HepG2 (cell line): Measurements from ENCODE around the gene PPP2R2D. TPM values are rescaled to one million over a fixed set of nuclear protein-coding genes. Genes with fewer than 3 reads are reported as not detected.

ENCODE experiments used
- ATAC-seq: fragments of 200-7000 bp; cut with Tn5 transposase; 3 replicates; pipeline ENCODE4 v1.9.1; 2020; ENCODE audit warnings: mild to moderate bottlenecking, moderate library complexity
- BruUV-seq: library from RNA; stranded (reverse); fragments of 400-500 nt; replicated peaks from 2 replicates; lab custom pipeline; 2021; lab: Mats Ljungman, UMichigan
- CTCF ChIA-PET: fragments of 300-600 bp; formaldehyde crosslinking; extraction: SDS; loops from one replicate; lab custom pipeline; 2021; ENCODE audit warnings: low total read pairs, inconsistent platforms, low intra/inter-chr PET ratio; lab: Yijun Ruan, JAX
- POLR2A ChIA-PET: fragments of 350-600 bp; sonication (Branson Sonifier 250); formaldehyde crosslinking; loops from one replicate; lab custom pipeline; 2020; ENCODE audit warnings: antibody characterized with exemption, inconsistent platforms; lab: Yijun Ruan, JAX
- DNase-seq: peaks from one replicate; pipeline ENCODE4 v3.0.0-alpha.2; 2015; ENCODE audit warnings: low spot score
- FAIRE-seq: peaks from 3 replicates; lab custom pipeline; 2011; peaks lifted over from hg19 to GRCh38; lab: Jason Lieb, UNC
- H2AFZ ChIP-seq: one replicate; pipeline ENCODE4 v1.6.1; 2011; ENCODE audit warnings: low read length, inconsistent platforms
- H3K27ac ChIP-seq: fragments of 300-600 bp; 3 replicates; pipeline ENCODE4 v1.8.0; 2011; ENCODE audit warnings: mixed run types, mild to moderate bottlenecking, mixed read lengths, low read length, inconsistent platforms; ENCODE audit not compliant: insufficient read depth; ENCODE audit errors: extremely low read length
- H3K27me3 ChIP-seq, 2 experiments: fragments of 200-600 bp in 1 of 2; 2 replicates in 1 of 2; 3 replicates in 1 of 2; pipeline versions ENCODE4 v1.6.0 to v1.8.0; 2011; ENCODE audit warnings: low read length in 2 of 2, mild to moderate bottlenecking in 2 of 2, moderate library complexity in 2 of 2, inconsistent platforms in 1 of 2; ENCODE audit not compliant: insufficient read depth in 2 of 2, control insufficient read depth in 1 of 2
- H3K36me3 ChIP-seq, 2 experiments: fragments of 200-600 bp in 1 of 2; replicated peaks in 1 of 2; 2 replicates in 1 of 2; 3 replicates in 1 of 2; pipeline versions ENCODE4 v1.5.1 to v1.8.0; 2011; ENCODE audit warnings: low read length in 2 of 2, inconsistent platforms in 1 of 2; ENCODE audit not compliant: insufficient read depth in 2 of 2, control insufficient read depth in 1 of 2
- H3K4me1 ChIP-seq: 2 replicates; pipeline ENCODE4 v1.5.1; 2012; ENCODE audit warnings: low read length, inconsistent platforms; ENCODE audit not compliant: insufficient read depth
- H3K4me2 ChIP-seq: 2 replicates; pipeline ENCODE4 v1.6.0; 2011; ENCODE audit warnings: low read depth, low read length, inconsistent platforms
- H3K4me3 ChIP-seq, 3 experiments: fragments of 200-600 bp in 1 of 3; sonication (generic), shearing (Covaris generic) in 1 of 3; replicated peaks in 1 of 3; 2 replicates each; pipeline ENCODE4 v1.5.1; 2011 to 2016; ENCODE audit warnings: low read length in 3 of 3, inconsistent platforms in 2 of 3, low read depth in 2 of 3, mild to moderate bottlenecking in 2 of 3, control low read depth in 1 of 3, mixed read lengths in 1 of 3; ENCODE audit not compliant: insufficient read depth in 1 of 3
- H3K79me2 ChIP-seq: one replicate; pipeline ENCODE4 v1.6.1; 2011; ENCODE audit warnings: low read length, inconsistent platforms; ENCODE audit not compliant: insufficient read depth
- H3K9ac ChIP-seq: 2 replicates; pipeline ENCODE4 v1.6.0; 2011; ENCODE audit warnings: mild to moderate bottlenecking, low read depth, low read length, inconsistent platforms; ENCODE audit not compliant: insufficient read depth
- H3K9me3 ChIP-seq: 2 replicates; pipeline ENCODE4 v1.5.1; 2012; ENCODE audit warnings: mild to moderate bottlenecking, low read length
- H4K20me1 ChIP-seq: 2 replicates; pipeline ENCODE4 v1.6.0; 2011; ENCODE audit warnings: inconsistent platforms, mild to moderate bottlenecking, low read length, moderate library complexity; ENCODE audit not compliant: insufficient read depth
- ARID5B ChIP-seq: IDR thresholded peaks from 2 replicates; pipeline ENCODE4 v1.4.0; 2020; ENCODE audit warnings: mild to moderate bottlenecking, missing genetic modification reagents
- GABPB1 ChIP-seq: IDR thresholded peaks from 2 replicates; pipeline ENCODE4 v1.6.1; 2016; ENCODE audit warnings: mild to moderate bottlenecking, missing genetic modification reagents, moderate library complexity, missing compliant biosample characterization
- HNRNPK ChIP-seq: fragments of 200-400 bp; formaldehyde crosslinking; IDR thresholded peaks from 2 replicates; pipeline ENCODE4 v1.6.1; 2018; ENCODE audit warnings: low read length, low read depth, moderate library complexity, mild to moderate bottlenecking; ENCODE audit not compliant: poor library complexity, severe bottlenecking
- MLX ChIP-seq: IDR thresholded peaks from 2 replicates; pipeline ENCODE4 v1.6.1; 2016
- POLR2AphosphoS5 ChIP-seq: IDR thresholded peaks from 2 replicates; pipeline ENCODE4 v1.6.1; 2012; ENCODE audit warnings: low read depth, low read length
- REXO4 ChIP-seq: sonication (generic); formaldehyde crosslinking; IDR thresholded peaks from 2 replicates; pipeline ENCODE4 v1.8.0; 2022; ENCODE audit warnings: missing genetic modification reagents, mild to moderate bottlenecking, borderline replicate concordance
- SIN3B ChIP-seq: fragments of 150-350 bp; IDR thresholded peaks from 2 replicates; pipeline ENCODE4 v1.6.1; 2014; ENCODE audit warnings: low read length
- ZNF784 ChIP-seq: sonication (generic); formaldehyde crosslinking; IDR thresholded peaks from 2 replicates; pipeline ENCODE4 v1.5.1; 2020; ENCODE audit warnings: missing genetic modification reagents, mild to moderate bottlenecking, borderline replicate concordance
- WGBS: methylation state at CpG from one replicate; pipeline ENCODE4 v1.1.6; 2017; ENCODE audit warnings: low lambda C conversion rate; 5-methylcytosine and 5-hydroxymethylcytosine counted together
- in situ Hi-C: cut with HindIII; loops from 2 replicates; pipeline ENCODE4 v1.10.0; 2017; ENCODE audit warnings: low pct_unique_long_range_greater_than_20kb; ENCODE audit not compliant: extremely low pct_ligation_motif_present
- intact Hi-C: fragments of 100-400 bp; cut with micrococcal nuclease; formaldehyde crosslinking; loops from one replicate; pipeline ENCODE4 v1.10.0; 2022; ENCODE audit not compliant: unreplicated experiment
- polyA plus RNA-seq, 8 experiments: library from polyadenylated mRNA; depleted of rRNA in 3 of 8; stranded (reverse) in 7 of 8; unstranded in 1 of 8; fragments of >200 nt; fragmentation: Illumina TruSeq in 4 of 8; extraction: Trizol in 4 of 8; gene quantifications; 2 replicates each; pipeline versions ENCODE4 v1.2.1 to v1.2.3, GENCODE V29; 2011 to 2016; ENCODE audit warnings: low read depth in 4 of 8, missing spikeins in 1 of 8, mixed read lengths in 1 of 8; ENCODE audit not compliant: insufficient read depth in 1 of 8
- total RNA-seq, 5 experiments: library from RNA; depleted of rRNA; stranded (reverse); fragments of >200 nt; fragmentation: Illumina TruSeq; extraction: Trizol; gene quantifications; 2 replicates each; pipeline ENCODE4 v1.2.3, GENCODE V29; 2016; ENCODE audit warnings: low read depth in 1 of 5
- TF ChIP-seq, protein P1 (sequence below): sonication (generic); formaldehyde crosslinking; IDR thresholded peaks from 2 replicates; pipeline ENCODE4 v1.5.0; 2020; ENCODE audit warnings: mild to moderate bottlenecking, missing genetic modification reagents, borderline replicate concordance

Gene PPP2R2D
- total and polyA plus RNA-seq, 2 of the 13 experiments (the other 11 are each of a cell fraction or from before 2014, with no cell fraction given) = 32.7 to 33.2 TPM

DNA sequence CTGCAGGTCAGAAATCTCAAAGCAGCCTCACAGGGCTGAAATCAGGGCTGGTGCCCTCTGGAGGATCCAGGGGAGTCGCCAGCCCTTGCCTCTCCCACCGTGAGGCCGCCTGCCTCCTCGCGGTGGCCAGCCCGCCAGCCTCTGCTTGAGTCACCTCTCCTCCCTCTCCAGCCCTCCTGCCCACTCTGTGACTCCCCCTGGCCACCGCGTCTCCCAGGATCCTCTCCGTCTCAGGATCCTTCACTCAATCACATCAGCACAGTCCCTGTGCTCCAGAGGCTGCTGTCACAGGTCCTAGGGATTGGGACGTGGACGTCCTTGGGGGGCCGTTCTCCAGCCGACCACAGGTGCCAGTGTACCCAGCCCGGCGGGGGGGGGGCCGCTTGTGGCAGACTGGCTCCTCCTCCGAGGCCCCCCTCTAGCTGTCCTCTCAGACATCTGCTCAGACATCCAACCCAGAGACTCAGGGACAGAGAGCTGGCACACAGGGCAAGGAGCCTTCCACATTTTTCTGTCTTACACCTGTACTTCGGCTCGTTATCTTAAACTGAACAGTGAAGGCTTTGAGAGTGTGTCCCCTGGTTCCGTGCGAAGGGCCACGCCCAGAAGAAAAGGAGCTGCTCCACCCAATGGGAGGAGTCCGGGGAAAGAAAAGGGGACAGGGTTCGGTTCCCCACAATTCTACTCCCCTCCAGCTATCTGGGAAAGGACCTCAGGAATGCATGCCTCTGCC, 9.4 kb upstream of the PPP2R2D start (continued):
- no peak for TF ChIP-seq SIN3B
- TF ChIP-seq POLR2AphosphoS5 = no peak
- TF ChIP-seq HNRNPK = no peak
- TF ChIP-seq REXO4 = no peak
- no peak for TF ChIP-seq MLX

DNA sequence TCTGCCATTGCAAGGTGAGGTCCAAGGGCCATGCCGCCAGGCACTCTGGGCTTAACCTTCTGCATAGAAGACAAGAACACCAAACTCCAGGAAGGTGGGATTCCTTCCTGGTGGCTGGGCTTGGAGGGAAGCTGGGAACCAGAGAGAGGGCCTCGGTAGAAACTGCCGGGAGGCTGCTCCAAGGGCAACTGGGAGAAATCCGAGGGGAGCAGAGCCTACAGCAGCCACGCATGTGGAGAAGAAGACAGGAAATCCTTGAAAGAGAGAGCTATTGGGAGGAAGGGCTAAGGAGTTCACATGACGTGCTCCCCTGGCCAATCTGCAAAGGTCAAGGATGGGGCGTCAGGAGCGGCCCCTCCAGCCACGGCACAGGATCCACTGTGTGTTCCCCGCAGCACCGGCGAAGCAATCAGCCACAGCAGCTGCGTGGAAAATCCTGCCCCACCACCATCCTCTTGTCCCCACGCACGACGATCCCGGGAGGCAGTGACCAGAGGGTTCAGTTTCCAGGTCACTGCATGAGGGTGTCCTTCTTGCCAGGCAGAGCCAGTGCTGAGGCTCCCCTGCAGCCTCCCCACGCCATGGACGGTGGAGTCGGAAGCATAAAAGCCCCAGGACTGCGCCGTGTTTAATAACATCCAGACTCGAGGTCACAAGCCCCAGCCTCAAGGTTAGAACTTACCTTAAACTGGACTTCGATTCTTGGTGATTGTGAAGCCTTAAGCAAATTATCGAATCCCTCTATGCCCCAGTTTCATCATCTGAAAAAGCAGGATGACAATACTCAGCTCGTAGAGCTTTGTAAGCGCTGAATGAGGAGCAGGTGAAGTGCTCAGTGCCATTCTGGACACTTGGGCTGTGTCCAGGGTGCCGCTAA, 8.6 kb upstream of the PPP2R2D start:
- CTCF ChIA-PET = no interaction called here
- POLR2A ChIA-PET = interaction anchor here (1.2 to 2.2 kb wide), 4 partner anchors 9 to 106 kb away, joined by 3 to 13 read pairs (median 6); partner anchors contain the start of genes BNIP3 and PPP2R2D
- no TSS peak for BruUV-seq
- Histone ChIP-seq H2AFZ (no peak overlapping the region), H3K9me3 (no peaks in the 10 kb centered on the region), H3K4me2 (peak overlapping the region; percentile 73), H3K4me1 (peaks cover 46% of the 10 kb centered on the region), H3K79me2 (no peaks in the 10 kb centered on the region), H3K36me3 (no peaks in the 10 kb centered on the region), H3K9ac (peak overlapping the region; percentile 18; the same call in 1 of the 2 replicates), H4K20me1 (no peaks in the 10 kb centered on the region), H3K4me3 (peak overlapping the region; percentile 5 to 57 (median 47); a peak in 5 of 6 replicates), H3K27ac (peak overlapping the region; percentile 44), H3K27me3 (peaks cover 3 to 24% of the 10 kb centered on the region in 2 experiments; a peak in 4 of 5 replicates)
- FAIRE-seq (no peak), ATAC-seq (peak; percentile 67), DNase-seq (peak; percentile 50)
- 14% methylated on average over 18 of the region's 28 CpGs for WGBS
- intact Hi-C loops = no loop called here
- in situ Hi-C loops = loop anchor here (5.0 to 25.0 kb wide), 3 partner anchors 130 to 1705 kb away; no protein-coding TSS in a partner anchor
- TF ChIP-seq GABPB1 (CRISPR knock-in tag) (0 out of 2 replicates have a peak, but pooled peaks have one; percentile 20), ARID5B (0 out of 2 replicates have a peak, but pooled peaks have one; percentile 16), ZNF784 (0 out of 2 replicates have a peak, but pooled peaks have one; percentile 32)
- TF ChIP-seq, protein P1, sequence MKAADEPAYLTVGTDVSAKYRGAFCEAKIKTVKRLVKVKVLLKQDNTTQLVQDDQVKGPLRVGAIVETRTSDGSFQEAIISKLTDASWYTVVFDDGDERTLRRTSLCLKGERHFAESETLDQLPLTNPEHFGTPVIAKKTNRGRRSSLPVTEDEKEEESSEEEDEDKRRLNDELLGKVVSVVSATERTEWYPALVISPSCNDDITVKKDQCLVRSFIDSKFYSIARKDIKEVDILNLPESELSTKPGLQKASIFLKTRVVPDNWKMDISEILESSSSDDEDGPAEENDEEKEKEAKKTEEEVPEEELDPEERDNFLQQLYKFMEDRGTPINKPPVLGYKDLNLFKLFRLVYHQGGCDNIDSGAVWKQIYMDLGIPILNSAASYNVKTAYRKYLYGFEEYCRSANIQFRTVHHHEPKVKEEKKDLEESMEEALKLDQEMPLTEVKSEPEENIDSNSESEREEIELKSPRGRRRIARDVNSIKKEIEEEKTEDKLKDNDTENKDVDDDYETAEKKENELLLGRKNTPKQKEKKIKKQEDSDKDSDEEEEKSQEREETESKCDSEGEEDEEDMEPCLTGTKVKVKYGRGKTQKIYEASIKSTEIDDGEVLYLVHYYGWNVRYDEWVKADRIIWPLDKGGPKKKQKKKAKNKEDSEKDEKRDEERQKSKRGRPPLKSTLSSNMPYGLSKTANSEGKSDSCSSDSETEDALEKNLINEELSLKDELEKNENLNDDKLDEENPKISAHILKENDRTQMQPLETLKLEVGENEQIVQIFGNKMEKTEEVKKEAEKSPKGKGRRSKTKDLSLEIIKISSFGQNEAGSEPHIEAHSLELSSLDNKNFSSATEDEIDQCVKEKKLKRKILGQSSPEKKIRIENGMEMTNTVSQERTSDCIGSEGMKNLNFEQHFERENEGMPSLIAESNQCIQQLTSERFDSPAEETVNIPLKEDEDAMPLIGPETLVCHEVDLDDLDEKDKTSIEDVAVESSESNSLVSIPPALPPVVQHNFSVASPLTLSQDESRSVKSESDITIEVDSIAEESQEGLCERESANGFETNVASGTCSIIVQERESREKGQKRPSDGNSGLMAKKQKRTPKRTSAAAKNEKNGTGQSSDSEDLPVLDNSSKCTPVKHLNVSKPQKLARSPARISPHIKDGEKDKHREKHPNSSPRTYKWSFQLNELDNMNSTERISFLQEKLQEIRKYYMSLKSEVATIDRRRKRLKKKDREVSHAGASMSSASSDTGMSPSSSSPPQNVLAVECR = 0 out of 2 replicates have a peak, but pooled peaks have one; percentile 42
